GM12878 (cell line): Measurements from ENCODE around the gene SPATS2L.

ENCODE experiments used
- BRCA1 ChIP-seq: IDR thresholded peaks from 2 replicates; pipeline ENCODE4 v1.6.1; 2011; ENCODE audit warnings: low read depth, low read length, improper control_type of control experiment
- CBFB ChIP-seq: IDR thresholded peaks from 2 replicates; pipeline ENCODE4 v1.6.1; 2016; ENCODE audit warnings: antibody characterized with exemption, low read depth
- CHD1 ChIP-seq: IDR thresholded peaks from 2 replicates; pipeline ENCODE4 v1.6.1; 2012; ENCODE audit warnings: low read depth, low read length, improper control_type of control experiment
- GABPA ChIP-seq: IDR thresholded peaks from 2 replicates; pipeline ENCODE4 v1.6.1; 2014; ENCODE audit warnings: antibody characterized with exemption, low read depth, mild to moderate bottlenecking, inconsistent platforms
- GATAD2B ChIP-seq: fragments of 450-650 bp; conservative IDR thresholded peaks from 2 replicates; pipeline ENCODE4 v1.6.1; 2017; ENCODE audit warnings: low read depth, mild to moderate bottlenecking, moderate library complexity
- NR2C2 ChIP-seq: IDR thresholded peaks from 2 replicates; pipeline ENCODE4 v1.6.1; 2011; ENCODE audit warnings: borderline replicate concordance, low read depth; ENCODE audit not compliant: control insufficient read depth, insufficient read length
- POLR2A ChIP-seq: IDR thresholded peaks from 2 replicates; pipeline ENCODE4 v1.6.1; 2011; ENCODE audit warnings: low read depth, mild to moderate bottlenecking, low read length
- RAD21 ChIP-seq: IDR thresholded peaks from 2 replicates; pipeline ENCODE4 v1.6.1; 2011; ENCODE audit warnings: mild to moderate bottlenecking, low read depth, low read length, moderate library complexity; ENCODE audit not compliant: insufficient read depth
- RB1 ChIP-seq: fragments of 450-650 bp; formaldehyde crosslinking; IDR thresholded peaks from 2 replicates; pipeline ENCODE4 v1.6.1; 2017; ENCODE audit warnings: mild to moderate bottlenecking, borderline replicate concordance
- RCOR1 ChIP-seq: conservative IDR thresholded peaks from 2 replicates; pipeline ENCODE4 v1.6.1; 2012; ENCODE audit warnings: low read depth, low read length, improper control_type of control experiment
- SIN3A ChIP-seq: IDR thresholded peaks from 2 replicates; pipeline ENCODE4 v1.6.1; 2012; ENCODE audit warnings: low read depth, low read length, improper control_type of control experiment
- ZNF274 ChIP-seq: IDR thresholded peaks from one replicate; pipeline ENCODE4 v1.8.0; 2011; ENCODE audit not compliant: insufficient read length, insufficient read depth
- TF ChIP-seq, protein P1 (sequence below), 3 experiments: IDR thresholded peaks in 2 of 3; conservative IDR thresholded peaks in 1 of 3; 2 replicates each; pipeline ENCODE4 v1.5.1; 2011; ENCODE audit warnings: low read depth in 3 of 3, low read length in 3 of 3, mild to moderate bottlenecking in 3 of 3, control low read depth in 2 of 3, moderate library complexity in 2 of 3, inconsistent platforms in 1 of 3, mixed read lengths in 1 of 3; ENCODE audit not compliant: control insufficient read depth in 2 of 3, insufficient read depth in 1 of 3; ENCODE audit errors: extremely low read depth in 1 of 3
- TF ChIP-seq, protein P2 (sequence below): IDR thresholded peaks from 2 replicates; pipeline ENCODE4 v1.6.1; 2011; ENCODE audit warnings: mild to moderate bottlenecking, low read depth, low read length, moderate library complexity; ENCODE audit not compliant: insufficient replicate concordance

GRCh38 chr2:200454927-200455801 lies 148.7 kb downstream of the SPATS2L start:
- no peak for TF ChIP-seq RB1
- no peak for TF ChIP-seq ZNF274
- TF ChIP-seq NR2C2, result no peak
- no peak for TF ChIP-seq GABPA
- TF ChIP-seq, protein P1, sequence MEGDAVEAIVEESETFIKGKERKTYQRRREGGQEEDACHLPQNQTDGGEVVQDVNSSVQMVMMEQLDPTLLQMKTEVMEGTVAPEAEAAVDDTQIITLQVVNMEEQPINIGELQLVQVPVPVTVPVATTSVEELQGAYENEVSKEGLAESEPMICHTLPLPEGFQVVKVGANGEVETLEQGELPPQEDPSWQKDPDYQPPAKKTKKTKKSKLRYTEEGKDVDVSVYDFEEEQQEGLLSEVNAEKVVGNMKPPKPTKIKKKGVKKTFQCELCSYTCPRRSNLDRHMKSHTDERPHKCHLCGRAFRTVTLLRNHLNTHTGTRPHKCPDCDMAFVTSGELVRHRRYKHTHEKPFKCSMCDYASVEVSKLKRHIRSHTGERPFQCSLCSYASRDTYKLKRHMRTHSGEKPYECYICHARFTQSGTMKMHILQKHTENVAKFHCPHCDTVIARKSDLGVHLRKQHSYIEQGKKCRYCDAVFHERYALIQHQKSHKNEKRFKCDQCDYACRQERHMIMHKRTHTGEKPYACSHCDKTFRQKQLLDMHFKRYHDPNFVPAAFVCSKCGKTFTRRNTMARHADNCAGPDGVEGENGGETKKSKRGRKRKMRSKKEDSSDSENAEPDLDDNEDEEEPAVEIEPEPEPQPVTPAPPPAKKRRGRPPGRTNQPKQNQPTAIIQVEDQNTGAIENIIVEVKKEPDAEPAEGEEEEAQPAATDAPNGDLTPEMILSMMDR (IDR thresholded peaks at IDR 0.05 in 2 of 3, conservative IDR thresholded peaks at IDR 0.05 in 1 of 3; ENCODE audit: control insufficient read depth in 2 of 3, extremely low read depth in 1 of 3, insufficient read depth in 1 of 3, low read depth in 3 of 3, low read length in 3 of 3), result no peak
- TF ChIP-seq SIN3A, result no peak
- no peak for TF ChIP-seq RAD21
- TF ChIP-seq CBFB, result peak; percentile 72; the same call in 1 of the 2 replicates
- TF ChIP-seq BRCA1, result no peak
- no peak for TF ChIP-seq GATAD2B
- TF ChIP-seq POLR2A, result no peak
- no peak for TF ChIP-seq RCOR1
- TF ChIP-seq CHD1, result no peak
- TF ChIP-seq, protein P2, sequence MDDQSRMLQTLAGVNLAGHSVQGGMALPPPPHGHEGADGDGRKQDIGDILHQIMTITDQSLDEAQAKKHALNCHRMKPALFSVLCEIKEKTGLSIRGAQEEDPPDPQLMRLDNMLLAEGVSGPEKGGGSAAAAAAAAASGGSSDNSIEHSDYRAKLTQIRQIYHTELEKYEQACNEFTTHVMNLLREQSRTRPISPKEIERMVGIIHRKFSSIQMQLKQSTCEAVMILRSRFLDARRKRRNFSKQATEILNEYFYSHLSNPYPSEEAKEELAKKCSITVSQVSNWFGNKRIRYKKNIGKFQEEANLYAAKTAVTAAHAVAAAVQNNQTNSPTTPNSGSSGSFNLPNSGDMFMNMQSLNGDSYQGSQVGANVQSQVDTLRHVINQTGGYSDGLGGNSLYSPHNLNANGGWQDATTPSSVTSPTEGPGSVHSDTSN, result no peak
